IPS-15b (cell line): ENCODE measurements around the gene DGKE.

Source experiments
- H3K27me3 ChIP-seq: one replicate; pipeline ENCODE4 v1.6.1; 2013; ENCODE audit warnings: low read length; ENCODE audit not compliant: control insufficient read depth, insufficient read depth
- H3K36me3 ChIP-seq: one replicate; pipeline ENCODE4 v1.6.1; 2013; ENCODE audit warnings: low read length; ENCODE audit not compliant: control insufficient read depth, insufficient read depth
- H3K4me1 ChIP-seq: one replicate; pipeline ENCODE4 v1.6.1; 2013; ENCODE audit warnings: mild to moderate bottlenecking, low read length; ENCODE audit not compliant: control insufficient read depth, insufficient read depth
- H3K4me3 ChIP-seq: one replicate; pipeline ENCODE4 v1.5.1; 2013; ENCODE audit warnings: low read depth, low read length
- H3K9ac ChIP-seq: one replicate; pipeline ENCODE4 v1.6.1; 2013; ENCODE audit warnings: low read depth, mild to moderate bottlenecking, low read length
- H3K9me3 ChIP-seq: one replicate; pipeline ENCODE4 v1.6.1; 2013; ENCODE audit warnings: mild to moderate bottlenecking, low read length; ENCODE audit not compliant: control insufficient read depth, insufficient read depth

The DGKE gene

GRCh38 chr17:56803071-56803470 is 30.9 kb upstream of the DGKE start:
- no peaks in the 10 kb centered on the region for H3K9me3 ChIP-seq
- no peaks in the 10 kb centered on the region for H3K27me3 ChIP-seq
- no peak overlapping the region for H3K9ac ChIP-seq
- H3K4me1 ChIP-seq, result no peaks in the 10 kb centered on the region
- H3K4me3 ChIP-seq, result no peak overlapping the region
- H3K36me3 ChIP-seq, result no peaks in the 10 kb centered on the region

GRCh38 chr17:56804454-56804853 is 29.5 kb upstream of the DGKE start:
- no peak overlapping the region for H3K4me3 ChIP-seq
- no peaks in the 10 kb centered on the region for H3K9me3 ChIP-seq
- no peaks in the 10 kb centered on the region for H3K36me3 ChIP-seq
- no peaks in the 10 kb centered on the region for H3K27me3 ChIP-seq
- no peaks in the 10 kb centered on the region for H3K4me1 ChIP-seq
- no peak overlapping the region for H3K9ac ChIP-seq

GRCh38 chr17:56806949-56807348 is 27.0 kb upstream of the DGKE start:
- no peaks in the 10 kb centered on the region for H3K27me3 ChIP-seq
- no peaks in the 10 kb centered on the region for H3K4me1 ChIP-seq
- H3K9me3 ChIP-seq, result no peaks in the 10 kb centered on the region
- no peak overlapping the region for H3K9ac ChIP-seq
- no peak overlapping the region for H3K4me3 ChIP-seq
- H3K36me3 ChIP-seq, result no peaks in the 10 kb centered on the region

- no peaks in the 10 kb centered on the region for H3K9me3 ChIP-seq
- peaks cover 2% of the 10 kb centered on the region for H3K27me3 ChIP-seq
- H3K4me1 ChIP-seq, result peaks cover 2% of the 10 kb centered on the region
- no peak overlapping the region for H3K9ac ChIP-seq
- no peaks in the 10 kb centered on the region for H3K36me3 ChIP-seq
- H3K4me3 ChIP-seq, result no peak overlapping the region
Measured at GRCh38 chr17:56807723-56808122, 26.2 kb upstream of the DGKE start.

- H3K36me3 ChIP-seq, result no peaks in the 10 kb centered on the region
- H3K4me3 ChIP-seq, result no peak overlapping the region
- no peaks in the 10 kb centered on the region for H3K9me3 ChIP-seq
- H3K27me3 ChIP-seq, result peaks cover 2% of the 10 kb centered on the region
- no peak overlapping the region for H3K9ac ChIP-seq
- peaks cover 2% of the 10 kb centered on the region for H3K4me1 ChIP-seq
Measured at GRCh38 chr17:56808503-56808902, 25.4 kb upstream of the DGKE start.

GRCh38 chr17:56809106-56809819 is 24.7 kb upstream of the DGKE start:
- no peaks in the 10 kb centered on the region for H3K36me3 ChIP-seq
- H3K9me3 ChIP-seq, result no peaks in the 10 kb centered on the region
- peaks cover 2% of the 10 kb centered on the region for H3K27me3 ChIP-seq
- no peak overlapping the region for H3K9ac ChIP-seq
- no peak overlapping the region for H3K4me3 ChIP-seq
- peaks cover 2% of the 10 kb centered on the region for H3K4me1 ChIP-seq

- Histone ChIP-seq H3K27me3 (peaks cover 2% of the 10 kb centered on the region), H3K9ac (no peak overlapping the region), H3K9me3 (no peaks in the 10 kb centered on the region), H3K36me3 (no peaks in the 10 kb centered on the region), H3K4me3 (no peak overlapping the region), H3K4me1 (peaks cover 2% of the 10 kb centered on the region)
Measured at GRCh38 chr17:56809820-56810179, 24.2 kb upstream of the DGKE start.

GRCh38 chr17:56810343-56810742 is 23.6 kb upstream of the DGKE start:
- Histone ChIP-seq H3K36me3 (no peaks in the 10 kb centered on the region), H3K4me3 (no peak overlapping the region), H3K9ac (no peak overlapping the region), H3K9me3 (no peaks in the 10 kb centered on the region), H3K27me3 (peaks cover 2% of the 10 kb centered on the region), H3K4me1 (peaks cover 2% of the 10 kb centered on the region)

- H3K9ac ChIP-seq, result no peak overlapping the region
- no peaks in the 10 kb centered on the region for H3K9me3 ChIP-seq
- H3K27me3 ChIP-seq, result peaks cover 2% of the 10 kb centered on the region
- H3K4me1 ChIP-seq, result peaks cover 2% of the 10 kb centered on the region
- no peaks in the 10 kb centered on the region for H3K36me3 ChIP-seq
- no peak overlapping the region for H3K4me3 ChIP-seq
Measured at GRCh38 chr17:56810891-56811775, 22.8 kb upstream of the DGKE start.

GRCh38 chr17:56812901-56813388 is 21.0 kb upstream of the DGKE start:
- H3K27me3 ChIP-seq, result peaks cover 2% of the 10 kb centered on the region
- H3K4me1 ChIP-seq, result peaks cover 2% of the 10 kb centered on the region
- no peaks in the 10 kb centered on the region for H3K9me3 ChIP-seq
- no peaks in the 10 kb centered on the region for H3K36me3 ChIP-seq
- no peak overlapping the region for H3K4me3 ChIP-seq
- no peak overlapping the region for H3K9ac ChIP-seq

- Histone ChIP-seq H3K4me1 (peaks cover 2% of the 10 kb centered on the region), H3K4me3 (no peak overlapping the region), H3K36me3 (no peaks in the 10 kb centered on the region), H3K27me3 (peaks cover 2% of the 10 kb centered on the region), H3K9ac (no peak overlapping the region), H3K9me3 (no peaks in the 10 kb centered on the region)
Measured at GRCh38 chr17:56815711-56816110, 18.2 kb upstream of the DGKE start.

GRCh38 chr17:56817066-56817465 is 16.9 kb upstream of the DGKE start:
- H3K4me1 ChIP-seq, result peaks cover 2% of the 10 kb centered on the region
- H3K9ac ChIP-seq, result no peak overlapping the region
- no peak overlapping the region for H3K4me3 ChIP-seq
- no peaks in the 10 kb centered on the region for H3K36me3 ChIP-seq
- H3K27me3 ChIP-seq, result peaks cover 2% of the 10 kb centered on the region
- H3K9me3 ChIP-seq, result no peaks in the 10 kb centered on the region
